GM10266 (cell line): ENCODE measurements around the gene PDZRN4.

Experiments used
- DNase-seq: peaks from one replicate; pipeline ENCODE4 v3.0.0; 2012; ENCODE audit errors: extremely low spot score
- CTCF ChIP-seq: IDR thresholded peaks from 2 replicates; pipeline ENCODE4 v1.5.1; 2012; ENCODE audit warnings: mild to moderate bottlenecking, low read depth; ENCODE audit not compliant: control insufficient read depth, insufficient read depth; ENCODE audit errors: missing control alignments

Gene PDZRN4

GRCh38 chr12:41504976-41505375, 316.9 kb downstream of the PDZRN4 start:
- no peak for DNase-seq
- TF ChIP-seq CTCF, result no peak

GRCh38 chr12:41507286-41507685, 319.2 kb downstream of the PDZRN4 start:
- TF ChIP-seq CTCF, result no peak

GRCh38 chr12:41509271-41510055, 321.3 kb downstream of the PDZRN4 start:
- no peak for TF ChIP-seq CTCF
- no peak for DNase-seq

More at GRCh38 chr12:41507286-41507685, 319.2 kb downstream of the PDZRN4 start:
- no peak for DNase-seq

- DNase-seq, result no peak
- no peak for TF ChIP-seq CTCF
These were observed 322.4 kb downstream of the PDZRN4 start for GRCh38 chr12:41510470-41510869.

GRCh38 chr12:41511247-41511646, 323.1 kb downstream of the PDZRN4 start:
- TF ChIP-seq CTCF, result no peak
- no peak for DNase-seq

- no peak for TF ChIP-seq CTCF
These were observed 324.4 kb downstream of the PDZRN4 start for GRCh38 chr12:41512497-41512896.

GRCh38 chr12:41514021-41514777, 326.1 kb downstream of the PDZRN4 start:
- TF ChIP-seq CTCF, result no peak
- DNase-seq, result no peak

More at GRCh38 chr12:41512497-41512896, 324.4 kb downstream of the PDZRN4 start:
- no peak for DNase-seq
